ENCODE results near the gene PLAC8L1.

PLAC8L1 gene

DNA sequence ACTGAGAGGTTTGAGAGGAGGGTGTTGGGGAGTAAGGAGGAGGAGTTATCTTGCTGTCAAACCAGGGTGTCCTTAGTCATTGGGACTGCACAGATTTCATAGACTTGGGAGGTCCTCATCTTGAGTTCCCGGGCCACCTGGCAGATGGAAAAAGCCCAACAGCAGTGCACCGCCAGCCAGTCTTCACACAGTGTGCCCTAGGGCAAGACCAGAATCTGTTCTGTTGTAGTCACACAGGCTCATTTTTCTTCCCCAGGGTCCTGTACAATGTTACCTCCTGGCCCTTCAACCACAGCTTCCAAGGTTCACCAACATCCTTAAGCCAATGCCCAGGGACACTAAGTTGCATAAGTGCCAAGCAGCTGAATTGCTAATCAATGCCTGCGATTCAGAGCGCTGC is 21.0 kb downstream of the PLAC8L1 start:
- Histone ChIP-seq H3K4me3 (ENCODE audit: insufficient read depth, low read depth, low read length, poor library complexity, severe bottlenecking) (no peak overlapping the region), H3K27ac (ENCODE audit: insufficient read depth, low read length, poor library complexity, severe bottlenecking) (no peak overlapping the region), H3K4me1 (ENCODE audit: control insufficient read depth, insufficient read depth, low read length, poor library complexity, severe bottlenecking) (peaks cover 5% of the 10 kb centered on the region), H3K36me3 (ENCODE audit: control insufficient read depth, insufficient read depth, low read length) (no peaks in the 10 kb centered on the region), H3K9me3 (ENCODE audit: control insufficient read depth, low read length) (no peaks in the 10 kb centered on the region), H3K27me3 (replicated peaks; ENCODE audit: control insufficient read depth, insufficient read depth, low read length, poor library complexity, severe bottlenecking) (no peaks in the 10 kb centered on the region)
- DNase-seq = no peak

DNA sequence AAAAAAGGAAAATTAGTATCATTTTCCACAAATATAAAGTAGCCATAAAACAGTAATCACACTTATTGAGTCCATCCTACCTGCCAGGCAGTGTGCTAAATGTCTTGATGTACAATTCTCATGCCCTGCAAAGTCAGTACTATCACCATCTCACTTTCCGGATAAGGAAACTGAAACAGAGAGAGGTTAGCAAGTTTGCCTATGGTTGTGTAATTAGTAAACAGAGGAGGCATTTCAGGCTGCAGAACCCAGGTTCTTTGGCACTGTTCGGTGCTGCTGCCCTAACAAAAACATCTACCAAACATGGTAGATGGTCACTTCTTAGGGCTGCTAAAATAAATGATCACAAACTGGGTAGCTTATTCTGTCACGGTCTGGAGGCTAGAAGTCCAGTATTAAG is 22.6 kb downstream of the PLAC8L1 start:
- no peak overlapping the region for H3K27ac ChIP-seq (ENCODE audit: insufficient read depth, low read length, poor library complexity, severe bottlenecking)
- DNase-seq = no peak
- no peak overlapping the region for H3K4me3 ChIP-seq (ENCODE audit: insufficient read depth, low read depth, low read length, poor library complexity, severe bottlenecking)
- H3K4me1 ChIP-seq (ENCODE audit: control insufficient read depth, insufficient read depth, low read length, poor library complexity, severe bottlenecking) = peaks cover 5% of the 10 kb centered on the region
- H3K9me3 ChIP-seq (ENCODE audit: control insufficient read depth, low read length) = no peaks in the 10 kb centered on the region
- H3K27me3 ChIP-seq (replicated peaks; ENCODE audit: control insufficient read depth, insufficient read depth, low read length, poor library complexity, severe bottlenecking) = no peaks in the 10 kb centered on the region
- no peaks in the 10 kb centered on the region for H3K36me3 ChIP-seq (ENCODE audit: control insufficient read depth, insufficient read depth, low read length)

DNA sequence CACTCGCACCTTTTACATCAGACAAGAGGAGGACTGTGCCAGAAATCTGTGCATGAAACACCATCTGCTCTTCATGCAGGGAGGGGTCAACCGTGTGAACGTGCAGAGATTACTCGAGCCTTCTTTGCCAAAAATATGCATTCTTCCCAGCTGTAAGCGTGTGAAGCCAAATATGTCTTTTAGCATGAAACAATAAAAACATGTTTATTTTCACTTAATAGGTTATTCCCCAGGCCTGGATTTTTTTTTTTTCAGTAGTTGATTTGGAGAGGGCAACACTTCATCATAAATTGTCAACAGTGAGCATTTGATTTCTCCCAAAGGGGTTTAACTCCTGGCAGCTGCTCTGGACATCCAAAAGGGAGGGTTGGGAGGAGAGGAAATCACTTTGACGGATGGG is 23.8 kb downstream of the PLAC8L1 start:
- Histone ChIP-seq H3K9me3 (ENCODE audit: control insufficient read depth, low read length) (no peaks in the 10 kb centered on the region), H3K27ac (ENCODE audit: insufficient read depth, low read length, poor library complexity, severe bottlenecking) (no peak overlapping the region), H3K36me3 (ENCODE audit: control insufficient read depth, insufficient read depth, low read length) (no peaks in the 10 kb centered on the region), H3K4me3 (ENCODE audit: insufficient read depth, low read depth, low read length, poor library complexity, severe bottlenecking) (no peak overlapping the region), H3K4me1 (ENCODE audit: control insufficient read depth, insufficient read depth, low read length, poor library complexity, severe bottlenecking) (peaks cover 5% of the 10 kb centered on the region), H3K27me3 (replicated peaks; ENCODE audit: control insufficient read depth, insufficient read depth, low read length, poor library complexity, severe bottlenecking) (no peaks in the 10 kb centered on the region)
- DNase-seq = no peak

GRCh38 chr5:146079695-146080373 is 25.5 kb downstream of the PLAC8L1 start:
- no peaks in the 10 kb centered on the region for H3K27me3 ChIP-seq (replicated peaks; ENCODE audit: control insufficient read depth, insufficient read depth, low read length, poor library complexity, severe bottlenecking)
- peaks cover 5% of the 10 kb centered on the region for H3K4me1 ChIP-seq (ENCODE audit: control insufficient read depth, insufficient read depth, low read length, poor library complexity, severe bottlenecking)
- no peak overlapping the region for H3K27ac ChIP-seq (ENCODE audit: insufficient read depth, low read length, poor library complexity, severe bottlenecking)
- DNase-seq = no peak
- no peaks in the 10 kb centered on the region for H3K36me3 ChIP-seq (ENCODE audit: control insufficient read depth, insufficient read depth, low read length)
- no peak overlapping the region for H3K4me3 ChIP-seq (ENCODE audit: insufficient read depth, low read depth, low read length, poor library complexity, severe bottlenecking)
- H3K9me3 ChIP-seq (ENCODE audit: control insufficient read depth, low read length) = no peaks in the 10 kb centered on the region

DNA sequence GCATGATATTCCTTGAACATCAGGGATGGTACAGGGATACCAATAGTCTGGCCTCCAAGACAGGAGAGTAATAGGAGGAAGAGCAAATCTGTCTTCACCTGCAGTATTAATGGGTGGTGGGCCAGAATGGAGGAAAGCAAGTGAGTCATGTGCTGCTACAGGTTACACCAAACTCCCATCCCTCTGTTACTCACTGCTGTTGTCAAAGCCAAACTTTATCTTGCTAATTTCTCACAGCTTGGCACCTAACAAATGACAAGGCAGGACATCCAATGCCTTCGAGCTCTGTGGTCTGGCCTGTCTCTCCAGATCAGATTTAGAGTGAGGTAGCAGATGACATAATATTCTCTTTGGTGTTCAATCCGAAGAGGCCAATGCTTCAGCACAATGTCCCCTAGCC is 26.8 kb downstream of the PLAC8L1 start:
- DNase-seq = no peak
- H3K27ac ChIP-seq (ENCODE audit: insufficient read depth, low read length, poor library complexity, severe bottlenecking) = no peak overlapping the region
- H3K4me1 ChIP-seq (ENCODE audit: control insufficient read depth, insufficient read depth, low read length, poor library complexity, severe bottlenecking) = peaks cover 5% of the 10 kb centered on the region
- no peaks in the 10 kb centered on the region for H3K9me3 ChIP-seq (ENCODE audit: control insufficient read depth, low read length)
- no peak overlapping the region for H3K4me3 ChIP-seq (ENCODE audit: insufficient read depth, low read depth, low read length, poor library complexity, severe bottlenecking)
- H3K36me3 ChIP-seq (ENCODE audit: control insufficient read depth, insufficient read depth, low read length) = no peaks in the 10 kb centered on the region
- no peaks in the 10 kb centered on the region for H3K27me3 ChIP-seq (replicated peaks; ENCODE audit: control insufficient read depth, insufficient read depth, low read length, poor library complexity, severe bottlenecking)

DNA sequence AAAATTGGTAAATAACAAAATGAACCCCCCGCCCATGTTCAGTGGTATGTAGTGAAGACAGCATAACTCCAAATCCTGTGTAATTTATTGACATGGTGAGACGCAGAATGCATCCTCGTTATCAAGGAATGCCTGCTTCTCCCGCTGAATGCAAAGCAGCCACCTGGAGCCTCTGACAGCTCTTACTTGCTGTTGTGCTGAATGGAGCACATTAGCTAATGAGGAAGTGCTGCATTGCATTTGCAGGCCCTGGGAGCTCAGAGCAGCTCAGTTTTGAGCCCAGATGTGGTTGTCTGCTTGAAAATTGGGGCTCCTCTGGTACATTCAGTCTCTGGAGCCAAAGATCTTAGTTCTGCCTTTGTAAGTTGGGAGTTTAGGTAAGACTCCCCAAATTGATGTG is 28.9 kb downstream of the PLAC8L1 start:
- no peaks in the 10 kb centered on the region for H3K9me3 ChIP-seq (ENCODE audit: control insufficient read depth, low read length)
- H3K4me1 ChIP-seq (ENCODE audit: control insufficient read depth, insufficient read depth, low read length, poor library complexity, severe bottlenecking) = peaks cover 5% of the 10 kb centered on the region
- no peak for DNase-seq
- H3K4me3 ChIP-seq (ENCODE audit: insufficient read depth, low read depth, low read length, poor library complexity, severe bottlenecking) = no peak overlapping the region
- no peaks in the 10 kb centered on the region for H3K27me3 ChIP-seq (replicated peaks; ENCODE audit: control insufficient read depth, insufficient read depth, low read length, poor library complexity, severe bottlenecking)
- H3K27ac ChIP-seq (ENCODE audit: insufficient read depth, low read length, poor library complexity, severe bottlenecking) = no peak overlapping the region
- no peaks in the 10 kb centered on the region for H3K36me3 ChIP-seq (ENCODE audit: control insufficient read depth, insufficient read depth, low read length)

GRCh38 chr5:146076028-146076427 is 29.3 kb downstream of the PLAC8L1 start:
- no peaks in the 10 kb centered on the region for H3K27me3 ChIP-seq (replicated peaks; ENCODE audit: control insufficient read depth, insufficient read depth, low read length, poor library complexity, severe bottlenecking)
- no peak overlapping the region for H3K4me3 ChIP-seq (ENCODE audit: insufficient read depth, low read depth, low read length, poor library complexity, severe bottlenecking)
- DNase-seq = no peak
- no peaks in the 10 kb centered on the region for H3K36me3 ChIP-seq (ENCODE audit: control insufficient read depth, insufficient read depth, low read length)
- no peaks in the 10 kb centered on the region for H3K9me3 ChIP-seq (ENCODE audit: control insufficient read depth, low read length)
- H3K4me1 ChIP-seq (ENCODE audit: control insufficient read depth, insufficient read depth, low read length, poor library complexity, severe bottlenecking) = peaks cover 5% of the 10 kb centered on the region
- H3K27ac ChIP-seq (ENCODE audit: insufficient read depth, low read length, poor library complexity, severe bottlenecking) = no peak overlapping the region

DNA sequence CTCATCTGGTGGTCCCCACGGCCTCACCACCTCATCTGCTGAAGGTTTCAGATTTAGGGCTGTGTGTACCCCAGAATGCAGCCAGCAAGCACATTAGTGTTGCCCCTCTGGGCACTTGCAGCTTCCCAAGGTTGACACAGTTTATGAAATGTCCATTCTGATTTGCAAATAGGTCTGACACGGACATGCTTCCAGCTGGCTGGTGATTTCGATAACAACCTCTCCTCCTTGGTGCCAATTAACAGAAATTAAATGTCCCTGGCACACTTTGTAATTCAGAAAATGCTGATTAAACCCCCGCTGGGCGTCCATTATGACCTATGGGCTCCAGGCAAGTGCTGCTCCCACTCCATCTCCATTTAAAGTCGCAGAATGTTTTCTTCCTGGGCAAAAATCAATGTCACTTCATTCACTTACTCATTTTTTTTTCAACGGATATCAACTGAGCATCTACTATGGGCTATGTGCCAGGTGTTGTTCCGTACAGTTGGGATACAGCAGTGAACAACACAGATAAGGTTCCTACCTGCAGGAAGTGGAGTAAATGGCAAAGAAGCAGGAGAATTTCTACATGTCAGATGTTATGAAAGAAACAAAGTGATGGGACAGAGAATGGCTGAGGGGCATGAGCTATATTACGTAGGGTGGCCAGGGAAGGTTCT is 32.0 kb downstream of the PLAC8L1 start:
- Histone ChIP-seq H3K27me3 (replicated peaks; ENCODE audit: control insufficient read depth, insufficient read depth, low read length, poor library complexity, severe bottlenecking) (no peaks in the 10 kb centered on the region), H3K36me3 (ENCODE audit: control insufficient read depth, insufficient read depth, low read length) (no peaks in the 10 kb centered on the region), H3K4me1 (ENCODE audit: control insufficient read depth, insufficient read depth, low read length, poor library complexity, severe bottlenecking) (no peaks in the 10 kb centered on the region), H3K27ac (ENCODE audit: insufficient read depth, low read length, poor library complexity, severe bottlenecking) (no peak overlapping the region), H3K4me3 (ENCODE audit: insufficient read depth, low read depth, low read length, poor library complexity, severe bottlenecking) (no peak overlapping the region), H3K9me3 (ENCODE audit: control insufficient read depth, low read length) (no peaks in the 10 kb centered on the region)
- no peak for DNase-seq

- Histone ChIP-seq H3K36me3 (ENCODE audit: control insufficient read depth, insufficient read depth, low read length) (no peaks in the 10 kb centered on the region), H3K9me3 (ENCODE audit: control insufficient read depth, low read length) (no peaks in the 10 kb centered on the region), H3K4me3 (ENCODE audit: insufficient read depth, low read depth, low read length, poor library complexity, severe bottlenecking) (no peak overlapping the region), H3K27ac (ENCODE audit: insufficient read depth, low read length, poor library complexity, severe bottlenecking) (no peak overlapping the region), H3K27me3 (replicated peaks; ENCODE audit: control insufficient read depth, insufficient read depth, low read length, poor library complexity, severe bottlenecking) (no peaks in the 10 kb centered on the region), H3K4me1 (ENCODE audit: control insufficient read depth, insufficient read depth, low read length, poor library complexity, severe bottlenecking) (no peaks in the 10 kb centered on the region)
- DNase-seq = no peak
These were observed 32.8 kb downstream of the PLAC8L1 start for GRCh38 chr5:146072595-146072994.

GRCh38 chr5:146071171-146071570 is 34.2 kb downstream of the PLAC8L1 start:
- H3K4me3 ChIP-seq (ENCODE audit: insufficient read depth, low read depth, low read length, poor library complexity, severe bottlenecking) = no peak overlapping the region
- H3K4me1 ChIP-seq (ENCODE audit: control insufficient read depth, insufficient read depth, low read length, poor library complexity, severe bottlenecking) = no peaks in the 10 kb centered on the region
- no peaks in the 10 kb centered on the region for H3K9me3 ChIP-seq (ENCODE audit: control insufficient read depth, low read length)
- no peaks in the 10 kb centered on the region for H3K27me3 ChIP-seq (replicated peaks; ENCODE audit: control insufficient read depth, insufficient read depth, low read length, poor library complexity, severe bottlenecking)
- no peak overlapping the region for H3K27ac ChIP-seq (ENCODE audit: insufficient read depth, low read length, poor library complexity, severe bottlenecking)
- no peaks in the 10 kb centered on the region for H3K36me3 ChIP-seq (ENCODE audit: control insufficient read depth, insufficient read depth, low read length)
- no peak for DNase-seq

Measured in effector memory CD4-positive, alpha-beta T cell (primary cell).